Tibial nerve (tissue), 3 donors: ENCODE measurements around the gene PPP2R2C.

Experiments used
- CTCF ChIP-seq, 5 experiments: fragments of 200-600 bp in 3 of 5; fragments of 450-650 bp in 2 of 5; sonication (generic) in 3 of 5; IDR thresholded peaks; one replicate each; pipeline ENCODE4 v1.5.1; 2016 to 2019; ENCODE audit warnings: antibody characterized with exemption in 5 of 5, mild to moderate bottlenecking in 3 of 5, moderate library complexity in 2 of 5
- POLR2A ChIP-seq, 2 donors: fragments of 450-650 bp; IDR thresholded peaks; one replicate each; pipeline ENCODE4 v1.6.1; 2017; ENCODE audit warnings: antibody characterized with exemption in 2 of 2, mild to moderate bottlenecking in 2 of 2, moderate library complexity in 2 of 2

- TF ChIP-seq CTCF (IDR thresholded peaks at IDR 0.05): no peak
- no peak for TF ChIP-seq POLR2A (IDR thresholded peaks at IDR 0.05)
Measured at GRCh38 chr4:6318206-6318605, 154.2 kb downstream of the PPP2R2C start.
